Measurements from ENCODE around the gene ME2. TPM values are rescaled to one million over a fixed set of nuclear protein-coding genes. Genes with fewer than 3 reads are reported as not detected.

ME2 gene
- total RNA-seq, 2 donors from 2014 or later: 72.8 to 74.4 TPM

GRCh38 chr18:50911006-50911405, 32.1 kb downstream of the ME2 start:
- peaks cover 26% of the 10 kb centered on the region for H3K9me3 ChIP-seq (ENCODE audit: control insufficient read depth, low read length)
- no peaks in the 10 kb centered on the region for H3K4me1 ChIP-seq (ENCODE audit: control insufficient read depth, insufficient read depth, low read length)
- H3K4me1 Mint-ChIP-seq: peaks cover 2% of the 10 kb centered on the region
- TF ChIP-seq CTCF (conservative IDR thresholded peaks at IDR 0.05): no peak
- H3K27ac ChIP-seq (ENCODE audit: low read depth, low read length): no peak overlapping the region
- WGBS, 2 experiments (ENCODE audit: insufficient coverage in 1 of 2, insufficient read length in 1 of 2): 100% methylated on average over 1 of the region's 1 CpG; no CpG with 5 or more reads in 1 of the 2 experiments
- peaks cover 61% of the 10 kb centered on the region for H3K36me3 Mint-ChIP-seq (ENCODE audit: low read depth)
- H3K27ac Mint-ChIP-seq: no peak overlapping the region
- no peak for DNase-seq
- no peak overlapping the region for H3K9ac ChIP-seq (ENCODE audit: extremely low read depth, low read length, poor library complexity, severe bottlenecking)
- peaks cover 13% of the 10 kb centered on the region for H3K9me3 Mint-ChIP-seq
- no peak overlapping the region for H3K4me3 ChIP-seq (ENCODE audit: low read length)
- H3K4me3 Mint-ChIP-seq: no peak overlapping the region
- H3K27me3 Mint-ChIP-seq (ENCODE audit: insufficient read depth): no peaks in the 10 kb centered on the region
- H3K36me3 ChIP-seq (ENCODE audit: control insufficient read depth, insufficient read depth, low read length): peaks cover 91% of the 10 kb centered on the region
- no peaks in the 10 kb centered on the region for H3K27me3 ChIP-seq (ENCODE audit: control insufficient read depth, insufficient read depth, low read length, poor library complexity, severe bottlenecking)

- no peaks in the 10 kb centered on the region for H3K9me3 ChIP-seq (ENCODE audit: control insufficient read depth, low read length)
- H3K4me1 ChIP-seq (ENCODE audit: control insufficient read depth, insufficient read depth, low read length): peaks cover 4% of the 10 kb centered on the region
- H3K27ac ChIP-seq (ENCODE audit: low read depth, low read length): no peak overlapping the region
- no peaks in the 10 kb centered on the region for H3K27me3 Mint-ChIP-seq (ENCODE audit: insufficient read depth)
- 100% methylated on average over 1 of the region's 1 CpG; no CpG with 5 or more reads in 1 of the 2 experiments for WGBS, 2 experiments (ENCODE audit: insufficient coverage in 1 of 2, insufficient read length in 1 of 2)
- no peak overlapping the region for H3K27ac Mint-ChIP-seq
- no peaks in the 10 kb centered on the region for H3K27me3 ChIP-seq (ENCODE audit: control insufficient read depth, insufficient read depth, low read length, poor library complexity, severe bottlenecking)
- H3K36me3 ChIP-seq (ENCODE audit: control insufficient read depth, insufficient read depth, low read length): peaks cover 85% of the 10 kb centered on the region
- no peak for DNase-seq
- TF ChIP-seq CTCF (conservative IDR thresholded peaks at IDR 0.05): no peak
- H3K4me3 Mint-ChIP-seq: no peak overlapping the region
- H3K9me3 Mint-ChIP-seq: no peaks in the 10 kb centered on the region
- no peak overlapping the region for H3K4me3 ChIP-seq (ENCODE audit: low read length)
- H3K9ac ChIP-seq (ENCODE audit: extremely low read depth, low read length, poor library complexity, severe bottlenecking): no peak overlapping the region
- H3K4me1 Mint-ChIP-seq: peaks cover 4% of the 10 kb centered on the region
- peaks cover 44% of the 10 kb centered on the region for H3K36me3 Mint-ChIP-seq (ENCODE audit: low read depth)
Measured at GRCh38 chr18:50917021-50917420, 38.1 kb downstream of the ME2 start.

GRCh38 chr18:50918153-50918552, 39.2 kb downstream of the ME2 start:
- H3K4me1 ChIP-seq (ENCODE audit: control insufficient read depth, insufficient read depth, low read length): peaks cover 8% of the 10 kb centered on the region
- H3K4me3 Mint-ChIP-seq: no peak overlapping the region
- no peak overlapping the region for H3K4me3 ChIP-seq (ENCODE audit: low read length)
- peaks cover 2% of the 10 kb centered on the region for H3K9me3 Mint-ChIP-seq
- H3K9me3 ChIP-seq (ENCODE audit: control insufficient read depth, low read length): no peaks in the 10 kb centered on the region
- H3K36me3 Mint-ChIP-seq (ENCODE audit: low read depth): peaks cover 48% of the 10 kb centered on the region
- no peak overlapping the region for H3K9ac ChIP-seq (ENCODE audit: extremely low read depth, low read length, poor library complexity, severe bottlenecking)
- H3K27ac ChIP-seq (ENCODE audit: low read depth, low read length): no peak overlapping the region
- no peak overlapping the region for H3K27ac Mint-ChIP-seq
- 98 to 100% methylated on average over 5 of the region's 5 CpGs for WGBS, 2 experiments (ENCODE audit: insufficient coverage in 1 of 2, insufficient read length in 1 of 2)
- no peaks in the 10 kb centered on the region for H3K27me3 Mint-ChIP-seq (ENCODE audit: insufficient read depth)
- H3K36me3 ChIP-seq (ENCODE audit: control insufficient read depth, insufficient read depth, low read length): peaks cover 84% of the 10 kb centered on the region
- H3K4me1 Mint-ChIP-seq: peaks cover 15% of the 10 kb centered on the region
- no peaks in the 10 kb centered on the region for H3K27me3 ChIP-seq (ENCODE audit: control insufficient read depth, insufficient read depth, low read length, poor library complexity, severe bottlenecking)
- DNase-seq: no peak
- TF ChIP-seq CTCF (conservative IDR thresholded peaks at IDR 0.05): no peak
